ENCODE measurements around the gene RANBP3.

GRCh38 chr19:5929625-5930024 lies 48.3 kb downstream of the RANBP3 start:
- TF ChIP-seq CSRNP3 (CRISPR knock-in tag; IDR thresholded peaks at IDR 0.05) (no peak), POU6F1 (CRISPR knock-in tag; IDR thresholded peaks at IDR 0.05; ENCODE audit: borderline replicate concordance, low read depth) (no peak), SNAI2 (CRISPR knock-in tag; IDR thresholded peaks at IDR 0.05) (no peak), PPARA (CRISPR knock-in tag; IDR thresholded peaks at IDR 0.05; ENCODE audit: borderline replicate concordance) (no peak), ARNTL (CRISPR knock-in tag; IDR thresholded peaks at IDR 0.05; ENCODE audit: borderline replicate concordance, low read depth) (no peak), CREB5 (CRISPR knock-in tag; IDR thresholded peaks at IDR 0.05; ENCODE audit: low read depth) (no peak), PATZ1 (CRISPR knock-in tag; IDR thresholded peaks at IDR 0.05; ENCODE audit: borderline replicate concordance) (no peak)

Data from SK-N-SH treated with all-trans-retinoic acid at 6 μM for 48 hours (cell line).